NT2/D1 (cell line): ENCODE measurements around the gene HPRT1.

Experiments
- SUZ12 ChIP-seq: IDR thresholded peaks from 2 replicates; pipeline ENCODE4 v1.6.1; 2011; ENCODE audit not compliant: insufficient read length, insufficient read depth; ENCODE audit errors: extremely low read depth
- YY1 ChIP-seq: IDR thresholded peaks from 2 replicates; pipeline ENCODE4 v1.6.1; 2011; ENCODE audit not compliant: insufficient read length, insufficient read depth
- ZNF274 ChIP-seq: IDR thresholded peaks from 2 replicates; pipeline ENCODE4 v1.6.1; 2011; ENCODE audit warnings: mild to moderate bottlenecking, low read depth, low read length

DNA sequence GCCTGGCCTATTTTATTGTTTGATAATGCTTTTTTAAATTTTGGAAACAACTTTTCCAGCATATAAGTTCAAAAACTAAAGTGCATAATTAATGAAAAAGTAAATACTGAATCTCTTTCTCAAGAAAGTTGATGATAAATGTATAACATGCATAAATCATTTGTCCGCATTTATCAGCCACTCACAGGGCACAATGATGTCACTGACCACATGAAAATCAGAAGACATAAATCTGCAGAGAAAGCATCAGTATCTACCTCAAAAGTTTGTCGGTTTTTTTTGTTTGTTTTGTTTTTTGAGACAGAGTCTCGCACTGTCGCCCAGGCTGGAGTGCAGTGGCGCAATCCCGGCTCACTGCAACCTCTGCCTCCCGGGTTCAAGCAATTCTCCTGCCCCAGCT is 5.5 kb upstream of the HPRT1 start:
- TF ChIP-seq ZNF274 = no peak
- TF ChIP-seq YY1 = no peak
- no peak for TF ChIP-seq SUZ12
